Nephron progenitor cell (in vitro differentiated cells): Measurements from ENCODE around the gene TLE1.

ENCODE experiments used
- DNase-seq: peaks from one replicate; pipeline ENCODE4 v3.0.0; 2021
- H3K27ac Mint-ChIP-seq: 2 replicates; pipeline ENCODE4 v1.8.0; 2021; ENCODE audit warnings: mild to moderate bottlenecking, moderate library complexity, mixed read lengths
- H3K27me3 Mint-ChIP-seq: 2 replicates; pipeline ENCODE4 v1.8.0; 2021; ENCODE audit warnings: mild to moderate bottlenecking, low read depth, mixed read lengths; ENCODE audit not compliant: poor library complexity
- H3K36me3 Mint-ChIP-seq: 2 replicates; pipeline ENCODE4 v1.8.0; 2021; ENCODE audit warnings: low read depth, mixed read lengths
- H3K4me1 Mint-ChIP-seq: 2 replicates; pipeline ENCODE4 v1.8.0; 2021; ENCODE audit warnings: mixed read lengths
- H3K4me3 Mint-ChIP-seq: 2 replicates; pipeline ENCODE4 v1.8.0; 2021; ENCODE audit warnings: mild to moderate bottlenecking, moderate library complexity, mixed read lengths
- H3K9me3 Mint-ChIP-seq: 2 replicates; pipeline ENCODE4 v1.8.0; 2021; ENCODE audit warnings: mild to moderate bottlenecking, moderate library complexity, mixed read lengths
- TF ChIP-seq, protein P1 (sequence below): fragments of 200-600 bp; sonication (generic); IDR thresholded peaks from 2 replicates; pipeline ENCODE4 v1.5.0; 2021; ENCODE audit warnings: antibody characterized with exemption

The TLE1 gene

DNA sequence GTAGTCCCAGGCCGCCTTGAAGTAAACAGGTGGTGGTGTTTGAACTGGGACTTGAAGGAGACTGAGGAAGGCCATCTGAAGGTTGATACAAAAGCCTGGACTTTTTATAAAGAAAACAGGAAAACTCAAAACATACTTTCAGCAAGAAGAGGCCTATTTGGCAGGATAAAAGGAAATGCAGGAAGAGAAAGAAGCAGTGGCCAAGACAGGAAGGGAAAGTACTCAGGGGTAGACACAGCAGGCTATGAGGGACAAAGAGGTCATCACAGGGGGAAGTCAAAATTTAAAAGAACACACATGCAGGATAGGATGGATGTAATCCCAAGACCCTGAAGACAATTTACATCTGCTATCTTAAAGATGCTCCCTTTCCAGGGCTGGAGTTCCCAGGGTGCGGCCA is 13.0 kb downstream of the TLE1 start:
- Mint-ChIP-seq H3K27ac (peak overlapping the region; percentile 6), H3K4me3 (no peak overlapping the region), H3K4me1 (peaks cover 28% of the 10 kb centered on the region), H3K9me3 (peaks cover 8% of the 10 kb centered on the region), H3K27me3 (no peaks in the 10 kb centered on the region), H3K36me3 (peaks cover 72% of the 10 kb centered on the region)
- TF ChIP-seq, protein P1, sequence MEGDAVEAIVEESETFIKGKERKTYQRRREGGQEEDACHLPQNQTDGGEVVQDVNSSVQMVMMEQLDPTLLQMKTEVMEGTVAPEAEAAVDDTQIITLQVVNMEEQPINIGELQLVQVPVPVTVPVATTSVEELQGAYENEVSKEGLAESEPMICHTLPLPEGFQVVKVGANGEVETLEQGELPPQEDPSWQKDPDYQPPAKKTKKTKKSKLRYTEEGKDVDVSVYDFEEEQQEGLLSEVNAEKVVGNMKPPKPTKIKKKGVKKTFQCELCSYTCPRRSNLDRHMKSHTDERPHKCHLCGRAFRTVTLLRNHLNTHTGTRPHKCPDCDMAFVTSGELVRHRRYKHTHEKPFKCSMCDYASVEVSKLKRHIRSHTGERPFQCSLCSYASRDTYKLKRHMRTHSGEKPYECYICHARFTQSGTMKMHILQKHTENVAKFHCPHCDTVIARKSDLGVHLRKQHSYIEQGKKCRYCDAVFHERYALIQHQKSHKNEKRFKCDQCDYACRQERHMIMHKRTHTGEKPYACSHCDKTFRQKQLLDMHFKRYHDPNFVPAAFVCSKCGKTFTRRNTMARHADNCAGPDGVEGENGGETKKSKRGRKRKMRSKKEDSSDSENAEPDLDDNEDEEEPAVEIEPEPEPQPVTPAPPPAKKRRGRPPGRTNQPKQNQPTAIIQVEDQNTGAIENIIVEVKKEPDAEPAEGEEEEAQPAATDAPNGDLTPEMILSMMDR, result no peak
- DNase-seq, result no peak

- H3K27ac Mint-ChIP-seq, result no peak overlapping the region
- no peak overlapping the region for H3K4me3 Mint-ChIP-seq
- no peak for DNase-seq
- peaks cover 85% of the 10 kb centered on the region for H3K36me3 Mint-ChIP-seq
- TF ChIP-seq, protein P1, result no peak
- H3K27me3 Mint-ChIP-seq, result no peaks in the 10 kb centered on the region
- peaks cover 8% of the 10 kb centered on the region for H3K9me3 Mint-ChIP-seq
- peaks cover 25% of the 10 kb centered on the region for H3K4me1 Mint-ChIP-seq
These were observed 16.0 kb downstream of the TLE1 start for GRCh38 chr9:81673310-81673709.

DNA sequence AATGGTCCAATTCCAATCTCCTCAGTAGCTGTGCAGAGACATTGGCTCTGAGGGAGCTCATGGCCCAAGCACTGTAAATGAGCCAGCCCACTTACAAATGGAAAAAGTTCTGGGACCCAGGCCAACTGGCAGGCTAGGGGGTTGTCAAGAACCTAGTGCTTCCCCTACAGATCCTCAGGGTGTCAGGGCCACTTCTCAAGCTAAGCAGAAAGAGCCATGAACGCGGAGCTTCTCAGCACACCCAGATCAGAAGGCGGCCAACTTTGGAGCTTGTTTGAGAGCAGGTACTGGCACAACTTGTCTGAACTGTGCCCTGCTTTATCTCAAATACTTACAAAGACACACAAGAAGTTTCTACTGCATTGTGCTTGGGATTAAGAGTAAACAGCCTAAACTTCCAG is 17.5 kb downstream of the TLE1 start:
- H3K27me3 Mint-ChIP-seq, result no peaks in the 10 kb centered on the region
- TF ChIP-seq, protein P1, result no peak
- no peak overlapping the region for H3K4me3 Mint-ChIP-seq
- no peak overlapping the region for H3K27ac Mint-ChIP-seq
- H3K36me3 Mint-ChIP-seq, result peaks cover 83% of the 10 kb centered on the region
- H3K9me3 Mint-ChIP-seq, result peaks cover 8% of the 10 kb centered on the region
- H3K4me1 Mint-ChIP-seq, result peaks cover 36% of the 10 kb centered on the region
- no peak for DNase-seq

- Mint-ChIP-seq H3K9me3 (peaks cover 4% of the 10 kb centered on the region), H3K4me1 (peaks cover 47% of the 10 kb centered on the region), H3K36me3 (peaks cover 76% of the 10 kb centered on the region), H3K27me3 (no peaks in the 10 kb centered on the region), H3K27ac (peak overlapping the region; percentile 94), H3K4me3 (peak overlapping the region; percentile 30)
- DNase-seq, result no peak
- TF ChIP-seq, protein P1, result no peak
These were observed 19.5 kb downstream of the TLE1 start for GRCh38 chr9:81669866-81670265.

DNA sequence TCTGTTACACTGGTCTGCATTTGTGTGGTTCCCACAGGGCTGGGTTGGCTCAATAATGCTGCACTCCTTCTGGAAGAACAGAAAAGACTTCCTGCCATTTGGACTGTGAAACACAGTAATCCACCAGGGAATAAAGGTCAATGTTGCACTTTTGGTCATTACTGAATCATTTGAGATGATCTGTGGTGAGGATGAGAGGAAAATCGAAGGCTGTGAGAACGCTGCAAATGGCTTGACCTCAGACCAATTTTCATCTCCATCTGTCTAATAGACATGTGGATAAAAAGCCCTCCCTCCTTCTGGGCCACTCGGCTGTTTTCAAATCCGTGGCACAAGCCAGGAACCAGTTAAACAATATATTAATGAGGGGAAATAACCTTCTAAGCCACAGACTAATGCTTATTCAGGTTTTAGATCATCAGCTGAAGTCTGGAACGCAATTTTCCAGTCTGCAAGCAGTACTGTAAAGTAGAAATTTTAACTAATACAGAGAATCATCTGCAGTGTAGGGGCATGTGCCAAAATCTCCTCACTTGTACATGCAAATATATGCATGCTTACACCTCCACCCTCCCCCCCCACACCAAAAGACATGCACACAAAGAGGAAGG is 20.2 kb downstream of the TLE1 start:
- TF ChIP-seq, protein P1, result no peak
- Mint-ChIP-seq H3K27me3 (no peaks in the 10 kb centered on the region), H3K36me3 (peaks cover 76% of the 10 kb centered on the region), H3K9me3 (peaks cover 4% of the 10 kb centered on the region), H3K4me1 (peaks cover 53% of the 10 kb centered on the region), H3K4me3 (no peak overlapping the region), H3K27ac (peak overlapping the region; percentile 94)
- no peak for DNase-seq

DNA sequence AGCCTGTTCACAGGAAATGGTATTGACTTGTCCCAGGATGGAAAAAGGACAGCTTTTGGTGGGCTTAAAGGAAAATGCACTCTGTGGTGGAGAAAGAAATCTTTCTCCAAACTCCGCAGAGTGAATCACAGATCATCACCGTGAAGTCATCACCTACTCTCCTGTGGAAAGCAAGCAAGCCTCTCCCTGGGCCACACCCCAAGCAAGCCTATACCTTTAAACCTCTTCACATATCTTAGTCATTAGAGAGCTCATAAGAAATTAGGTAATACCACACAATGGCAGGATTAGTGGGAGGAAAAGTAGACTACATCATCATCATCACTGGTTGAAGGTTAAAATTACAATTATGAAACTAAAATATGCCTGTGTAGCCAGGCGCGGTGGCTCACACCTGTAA is 23.2 kb downstream of the TLE1 start:
- Mint-ChIP-seq H3K4me1 (peaks cover 72% of the 10 kb centered on the region), H3K9me3 (no peaks in the 10 kb centered on the region), H3K4me3 (no peak overlapping the region), H3K27ac (peak overlapping the region; percentile 55), H3K27me3 (no peaks in the 10 kb centered on the region), H3K36me3 (peaks cover 76% of the 10 kb centered on the region)
- DNase-seq, result no peak
- TF ChIP-seq, protein P1, result no peak
